HG02571 (cell line): ENCODE results near the gene SEC16A.

ENCODE experiments used
- ATAC-seq: cut with Tn5 transposase; IDR thresholded peaks from one replicate; pipeline ENCODE4 v1.9.1; 2021; ENCODE audit warnings: mild to moderate bottlenecking, moderate library complexity; ENCODE audit not compliant: unreplicated experiment

Gene SEC16A

DNA sequence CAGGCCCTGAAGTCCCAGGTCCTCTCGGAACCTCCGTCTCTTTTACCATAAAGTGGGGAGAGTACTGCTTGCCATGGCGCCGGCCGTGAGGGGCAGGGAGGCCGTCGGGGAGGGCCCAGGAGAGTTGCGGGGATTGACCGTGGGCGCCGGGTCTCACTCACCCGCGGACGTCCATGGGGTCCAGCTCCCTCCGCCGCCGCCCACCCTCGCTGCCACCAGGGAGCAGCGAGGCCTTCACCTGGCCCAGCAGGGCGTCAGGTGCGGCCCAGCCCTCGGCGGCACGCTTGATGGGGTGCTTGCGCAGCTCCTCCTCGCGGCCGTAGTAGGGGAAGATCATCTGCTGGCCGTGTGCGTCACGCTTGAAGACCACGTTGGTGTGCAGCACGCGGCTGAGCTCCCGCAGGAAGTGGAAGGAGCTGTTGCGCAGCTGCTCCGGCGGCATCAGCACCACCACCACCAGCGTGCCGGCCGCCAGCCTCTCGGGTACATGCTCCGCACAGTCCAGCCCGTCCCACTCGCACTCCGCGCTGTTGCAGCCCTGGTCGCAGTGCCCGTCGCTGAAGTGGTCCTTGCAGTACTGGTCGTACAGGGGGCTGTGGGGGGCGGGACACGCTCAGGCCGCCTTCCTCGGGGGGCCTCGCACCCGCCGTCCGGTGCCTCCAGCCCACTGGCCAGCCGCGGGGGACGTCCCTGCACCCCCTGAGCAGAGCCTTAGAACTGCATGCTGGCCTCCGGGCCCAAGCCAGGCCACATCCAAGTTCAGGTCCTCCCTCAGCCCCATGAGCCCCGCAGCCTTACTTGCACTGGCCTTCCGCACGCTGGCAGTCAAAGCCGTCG is 21.9 kb upstream of the SEC16A start:
- no peak for ATAC-seq

DNA sequence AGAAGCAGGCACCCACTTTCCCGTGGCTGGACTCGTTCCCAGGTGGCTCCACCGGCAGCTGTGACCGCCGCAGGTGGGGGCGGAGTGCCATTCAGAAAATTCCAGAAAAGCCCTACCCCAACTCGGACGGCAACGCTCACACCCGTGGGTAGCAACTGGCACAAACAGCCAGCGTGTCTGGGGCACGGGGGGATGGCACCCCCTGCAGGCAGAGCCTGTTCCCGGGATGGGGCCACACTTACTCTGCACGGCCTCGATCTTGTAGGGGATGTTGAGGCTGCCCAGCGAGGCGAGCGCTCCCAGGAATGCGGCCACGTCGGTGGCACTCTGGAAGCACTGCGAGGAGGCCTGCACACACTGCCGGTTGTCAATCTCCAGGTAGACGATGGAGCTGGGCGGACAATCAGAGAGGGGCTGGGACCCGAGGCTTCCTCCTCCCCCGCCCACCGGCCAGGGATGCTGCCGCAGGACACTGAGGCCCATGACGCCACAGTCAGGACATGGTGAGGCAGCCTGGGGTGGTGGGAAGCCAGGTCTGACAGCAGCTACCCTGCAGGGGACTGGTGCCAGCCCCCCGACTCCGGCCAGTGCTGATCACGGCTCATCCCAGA is 20.2 kb upstream of the SEC16A start:
- no peak for ATAC-seq

DNA sequence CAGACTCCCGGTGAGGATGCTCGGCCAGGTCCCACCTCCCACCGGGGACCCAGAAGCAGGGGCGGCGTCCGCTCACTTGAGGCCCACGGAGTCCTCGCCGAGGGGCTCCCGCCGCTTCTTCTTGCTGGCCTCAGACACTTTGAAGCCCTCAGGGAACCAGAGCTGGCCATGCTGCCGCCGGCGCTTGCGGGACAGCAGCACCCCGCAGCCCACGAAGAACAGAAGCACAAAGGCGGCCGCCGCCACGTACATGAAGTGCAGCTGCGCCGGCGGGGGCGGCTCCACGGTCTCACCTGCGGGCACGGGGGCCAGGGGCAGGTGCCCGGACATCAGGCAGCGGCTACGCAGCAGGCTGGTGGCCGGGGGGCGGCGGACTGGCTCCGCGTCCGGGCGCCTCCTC is 19.4 kb upstream of the SEC16A start:
- no peak for ATAC-seq

DNA sequence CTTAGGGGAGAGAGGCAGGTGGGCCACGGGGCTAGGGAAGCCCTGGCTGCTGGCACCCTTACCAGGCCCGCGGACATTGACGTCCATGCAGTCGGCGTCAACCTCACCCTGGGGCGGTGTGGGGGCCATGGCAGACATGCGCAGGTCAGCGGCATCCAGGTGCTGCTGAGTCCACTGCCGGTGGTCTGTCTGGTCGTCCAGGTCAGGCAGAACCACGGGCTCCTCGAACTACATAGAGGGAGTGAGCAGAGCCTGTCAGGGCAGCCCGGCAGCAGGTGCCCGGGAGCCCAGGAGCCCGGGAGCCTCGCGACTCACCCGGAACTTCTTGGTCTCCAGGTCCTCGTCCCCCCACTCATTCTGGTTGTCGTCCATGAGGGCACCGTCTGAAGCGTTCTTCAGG is 18.8 kb upstream of the SEC16A start:
- ATAC-seq, result no peak

DNA sequence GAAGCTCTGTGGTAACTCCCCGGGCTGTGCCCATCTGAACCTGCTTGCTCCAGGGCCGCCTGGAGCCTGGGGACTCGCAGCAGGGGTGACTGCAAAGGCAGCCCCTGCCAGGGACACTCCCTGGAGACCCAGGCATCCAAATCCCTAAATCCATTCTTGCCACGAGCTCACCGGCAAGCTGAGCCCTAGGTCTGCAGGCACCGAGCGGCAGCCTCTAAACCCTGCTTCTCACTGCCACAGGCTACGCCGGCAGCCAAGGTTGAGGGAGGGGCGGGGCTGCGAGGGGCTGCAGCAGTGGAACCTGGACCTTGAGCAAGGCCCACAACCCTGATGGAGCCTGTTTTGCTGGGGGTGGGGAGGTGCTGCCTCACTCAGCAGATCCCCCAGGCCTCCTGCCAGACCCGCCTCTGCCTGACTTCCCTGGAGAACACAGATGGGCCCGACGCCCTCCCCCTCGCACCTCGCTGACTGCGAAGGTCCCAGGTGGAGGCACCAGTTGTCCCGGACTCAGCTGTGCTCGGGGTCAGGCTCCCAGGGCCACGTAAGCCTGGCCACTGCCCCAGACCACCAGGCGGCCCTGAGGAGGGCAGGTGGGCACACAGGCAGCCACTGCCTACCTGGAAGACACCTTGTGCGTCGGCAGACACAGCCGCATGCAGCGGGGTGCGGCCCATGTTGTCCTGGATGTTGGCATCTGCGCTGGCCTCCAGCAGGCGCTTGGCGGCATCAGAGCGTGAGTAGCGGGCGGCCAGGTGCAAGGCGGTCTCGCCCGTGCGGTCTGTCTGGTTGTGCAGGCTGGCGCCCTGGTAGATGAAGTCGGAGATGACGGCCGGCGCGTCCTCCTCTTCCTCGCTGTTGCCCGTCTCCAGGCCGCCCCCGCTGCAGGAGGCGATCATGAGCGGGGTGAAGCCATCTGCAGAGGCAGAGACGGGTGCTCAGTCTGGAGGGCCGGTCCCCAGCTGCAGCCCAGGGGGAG is 17.4 kb upstream of the SEC16A start:
- no peak for ATAC-seq

DNA sequence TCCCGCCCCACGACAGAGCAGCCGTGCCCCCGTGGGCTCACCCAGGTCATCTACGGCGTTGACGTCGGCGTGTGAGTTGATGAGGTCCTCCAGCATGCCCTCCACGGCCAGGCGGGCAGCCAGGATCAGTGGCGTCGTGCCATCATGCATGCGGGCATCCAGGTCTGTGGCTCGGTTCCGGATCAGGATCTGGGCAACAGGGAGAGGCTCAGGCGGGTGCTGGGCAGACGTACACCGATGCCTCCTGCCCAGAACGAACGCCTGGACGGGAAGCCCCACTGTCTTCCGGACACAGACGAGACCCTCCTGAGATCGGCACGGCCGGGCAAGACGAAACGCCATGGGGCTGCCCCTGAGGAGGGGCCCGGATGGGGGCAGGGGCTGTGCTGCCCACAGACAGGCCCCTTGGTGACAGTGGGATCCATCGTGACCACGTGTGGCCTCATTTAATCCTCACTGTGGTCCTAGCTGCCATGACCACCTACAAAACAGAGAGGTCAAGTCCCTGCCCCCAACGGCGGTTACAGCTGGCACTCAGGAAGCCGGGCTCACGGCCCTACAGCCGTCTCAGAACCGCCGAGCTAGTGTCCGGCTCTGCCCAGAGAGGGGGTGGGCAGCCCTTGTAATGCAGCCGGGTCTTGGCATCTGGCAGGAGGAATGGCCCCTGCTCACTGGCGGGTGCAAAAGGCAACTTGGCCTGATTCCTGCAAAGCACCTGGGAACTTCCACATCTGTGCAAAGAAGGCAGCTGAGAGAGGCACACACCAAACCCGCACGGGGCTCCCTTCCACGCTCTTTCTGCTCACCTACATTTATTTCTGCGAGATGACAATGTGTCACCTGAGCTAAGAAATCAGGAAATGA is 16.5 kb upstream of the SEC16A start:
- ATAC-seq, result no peak

DNA sequence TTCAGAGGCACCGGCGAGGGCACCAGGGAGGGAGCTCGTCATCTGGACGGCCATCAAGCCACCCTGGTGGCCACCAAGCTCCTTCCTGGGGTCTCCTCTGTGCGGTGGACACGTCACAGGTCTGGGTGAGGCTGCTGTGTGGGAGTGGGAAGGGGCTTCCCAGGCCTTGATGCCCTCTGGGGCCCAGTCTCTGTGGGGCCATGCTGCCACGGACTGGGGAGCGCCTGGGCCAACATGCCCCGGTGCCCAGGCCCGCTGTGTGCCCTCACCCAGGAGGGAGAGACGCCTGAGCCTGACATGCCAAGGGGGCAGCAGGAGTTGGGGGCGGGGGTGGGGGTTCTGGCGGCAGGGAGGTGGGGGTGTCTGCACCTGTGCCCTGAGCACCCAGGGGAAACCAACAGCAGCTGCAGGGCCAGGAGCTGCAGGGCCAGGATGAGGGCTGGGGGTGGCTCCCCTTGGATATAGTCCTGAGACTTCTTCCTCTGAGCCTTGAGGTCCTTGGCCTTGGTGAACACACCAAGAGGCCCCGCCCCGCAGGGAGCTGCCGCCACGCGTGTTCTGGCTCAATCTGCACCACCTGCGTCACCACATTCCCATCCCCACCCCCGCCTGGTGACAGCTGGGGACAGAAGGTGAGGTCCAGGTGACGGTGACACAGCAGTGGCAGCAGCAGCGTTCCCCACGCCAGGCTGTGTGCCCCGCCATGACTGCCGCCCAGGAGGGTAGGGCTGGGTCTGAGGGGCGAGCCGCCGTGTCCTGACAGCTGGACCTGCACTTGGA is 15.3 kb upstream of the SEC16A start:
- ATAC-seq, result no peak

DNA sequence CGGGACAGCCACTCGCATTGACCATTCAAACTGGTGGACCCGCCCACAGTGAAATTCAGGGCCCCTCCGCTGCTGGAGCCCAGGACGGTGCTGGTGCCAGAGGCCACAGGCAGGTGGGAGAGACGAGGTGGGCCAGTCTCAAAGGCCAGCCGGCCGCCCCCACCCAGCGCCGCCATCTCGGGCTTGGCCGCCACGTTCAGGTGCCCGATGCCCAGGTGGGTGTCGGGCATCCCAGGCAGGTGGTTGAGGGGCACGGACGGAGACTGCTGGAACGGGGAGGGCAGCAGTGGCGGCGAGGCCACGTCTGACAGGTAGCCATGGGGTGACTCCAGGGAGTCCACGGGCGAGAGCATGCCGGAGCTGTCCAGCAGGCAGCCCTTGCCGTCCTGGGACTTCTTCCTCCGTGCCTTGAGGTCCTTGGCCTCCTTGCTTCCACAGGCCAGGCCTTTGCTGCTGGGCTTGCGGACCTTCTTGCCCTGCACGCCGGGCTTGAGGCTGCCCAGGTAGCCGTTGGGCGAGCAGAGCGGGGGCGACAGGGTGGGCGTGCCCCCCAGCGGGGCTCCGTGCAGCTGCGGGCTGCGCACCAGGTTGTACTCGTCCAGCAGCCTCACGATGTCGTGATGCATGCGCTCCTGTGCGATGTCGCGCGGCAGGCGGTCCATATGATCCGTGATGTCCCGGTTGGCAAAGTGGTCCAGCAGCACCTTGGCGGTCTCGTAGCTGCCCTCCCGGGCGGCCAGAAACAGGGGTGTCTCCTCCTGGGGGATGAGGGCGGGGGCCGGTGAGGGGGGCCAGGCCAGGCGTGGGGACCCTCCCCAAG is 14.2 kb upstream of the SEC16A start:
- ATAC-seq, result no peak

DNA sequence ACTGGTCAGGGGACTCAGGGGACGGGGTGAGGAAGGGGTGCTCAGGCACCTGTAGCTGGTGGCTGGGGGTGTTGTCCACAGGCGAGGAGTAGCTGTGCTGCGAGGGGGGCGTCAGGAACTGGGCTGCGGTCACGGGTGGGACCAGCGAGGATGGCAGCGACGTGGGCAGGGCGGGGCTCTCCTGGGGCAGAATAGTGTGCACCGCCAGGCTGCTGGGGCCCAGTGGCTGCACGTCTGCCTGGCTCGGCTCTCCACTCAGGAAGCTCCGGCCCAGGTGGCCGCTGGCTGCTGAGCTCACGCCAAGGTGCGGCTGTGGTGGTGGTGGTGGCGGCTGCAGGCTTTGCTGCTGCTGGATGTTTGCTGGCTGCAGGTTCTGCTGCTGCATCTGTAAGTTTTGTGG is 13.3 kb upstream of the SEC16A start:
- ATAC-seq, result no peak

DNA sequence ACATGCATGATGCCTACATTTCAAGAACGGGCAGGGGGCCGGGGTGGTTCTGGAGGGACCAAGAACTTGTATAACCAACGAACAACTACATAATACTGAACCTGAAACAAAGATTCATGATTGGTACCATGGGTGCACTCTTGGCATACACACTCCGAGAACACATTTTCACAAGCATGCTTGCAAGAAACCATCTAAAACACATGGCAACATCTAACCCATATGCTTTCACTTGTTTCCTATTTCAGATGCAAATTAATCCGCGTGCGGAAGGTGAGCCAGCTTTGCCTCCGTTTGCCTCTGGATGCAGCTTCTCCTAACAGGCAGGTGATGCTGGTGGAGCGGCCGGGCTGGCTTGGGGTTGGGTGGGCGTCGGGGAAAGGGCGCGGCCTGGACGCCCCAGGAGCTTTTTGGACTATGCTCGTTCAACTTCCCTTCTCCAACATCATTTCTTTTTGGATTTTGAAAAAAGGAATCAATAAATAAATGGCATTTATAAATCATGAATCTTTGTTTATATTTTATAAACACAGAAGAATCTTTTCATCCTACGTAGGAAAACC is 12.5 kb upstream of the SEC16A start:
- ATAC-seq, result no peak

DNA sequence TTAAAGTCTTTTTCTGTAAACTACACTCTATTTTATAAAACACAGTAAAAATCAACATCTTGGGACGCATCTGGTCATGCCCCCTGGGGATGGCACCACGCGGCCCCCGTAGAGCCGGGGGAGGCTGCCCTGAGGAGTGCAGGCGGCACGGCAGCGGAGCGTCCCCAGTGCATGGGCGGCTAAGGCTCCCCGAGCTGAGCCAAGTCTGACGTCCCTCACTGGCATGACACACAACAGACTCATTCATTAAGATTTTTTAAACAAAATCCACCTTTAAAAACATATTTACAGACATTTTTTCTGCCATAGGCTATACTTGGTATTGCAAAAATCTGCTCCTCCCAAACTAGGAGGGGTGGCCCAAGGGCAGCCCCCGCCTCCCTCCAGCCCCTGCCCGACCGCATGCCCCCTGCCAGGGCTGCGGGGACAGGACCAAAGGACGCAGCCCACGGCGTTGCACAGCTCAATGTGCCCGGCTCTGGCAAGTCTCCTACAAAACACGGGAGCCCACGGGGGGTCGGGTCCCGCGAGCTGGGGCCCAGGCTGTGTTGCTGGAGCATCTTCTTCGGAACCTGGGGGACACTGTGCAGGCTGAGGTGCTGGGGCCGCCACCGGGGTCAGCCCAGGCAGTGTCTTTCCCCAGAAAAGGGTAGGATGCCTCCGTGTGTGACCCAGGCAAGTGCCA is 11.8 kb upstream of the SEC16A start:
- ATAC-seq, result no peak

DNA sequence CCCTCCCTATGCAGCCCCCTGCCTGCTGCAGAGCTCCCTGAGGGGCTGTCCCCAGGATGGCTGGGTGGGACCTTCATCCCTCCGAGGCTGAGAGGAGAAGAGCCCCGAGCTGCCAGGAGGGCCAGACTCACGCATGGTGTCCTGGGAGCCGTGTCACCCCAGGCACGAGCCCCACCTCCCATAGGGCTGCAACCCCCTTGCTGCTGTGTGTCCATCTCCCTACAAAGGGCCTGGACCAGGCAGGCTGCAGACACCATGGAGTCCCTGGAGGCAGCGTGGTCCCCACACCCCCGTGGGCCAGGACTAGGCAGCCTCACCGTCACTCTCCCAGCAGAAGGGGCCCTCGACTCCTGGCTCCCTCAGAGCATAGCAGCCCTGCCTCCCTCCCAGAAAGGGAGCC is 11.2 kb upstream of the SEC16A start:
- ATAC-seq, result no peak

DNA sequence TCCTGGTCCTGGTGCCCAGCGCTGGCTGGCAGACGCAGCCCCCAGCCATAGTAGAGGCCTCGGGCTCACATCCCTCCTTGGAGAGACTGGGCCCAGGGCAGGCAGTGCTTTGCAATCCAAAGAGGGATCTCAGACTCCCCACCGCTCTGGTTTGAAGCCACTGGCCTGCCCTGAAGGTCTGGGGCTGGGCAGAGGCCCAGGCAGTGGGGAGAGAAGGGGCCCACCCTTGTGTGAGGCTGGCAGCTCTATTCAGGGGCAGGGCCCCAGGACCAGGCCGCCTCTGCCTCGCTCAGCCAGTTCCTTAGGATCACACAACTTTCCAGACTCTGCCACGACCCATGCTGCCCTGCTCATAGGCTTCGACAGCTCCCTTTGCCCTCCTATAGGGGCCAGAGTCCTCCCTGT is 10.7 kb upstream of the SEC16A start:
- ATAC-seq, result no peak

DNA sequence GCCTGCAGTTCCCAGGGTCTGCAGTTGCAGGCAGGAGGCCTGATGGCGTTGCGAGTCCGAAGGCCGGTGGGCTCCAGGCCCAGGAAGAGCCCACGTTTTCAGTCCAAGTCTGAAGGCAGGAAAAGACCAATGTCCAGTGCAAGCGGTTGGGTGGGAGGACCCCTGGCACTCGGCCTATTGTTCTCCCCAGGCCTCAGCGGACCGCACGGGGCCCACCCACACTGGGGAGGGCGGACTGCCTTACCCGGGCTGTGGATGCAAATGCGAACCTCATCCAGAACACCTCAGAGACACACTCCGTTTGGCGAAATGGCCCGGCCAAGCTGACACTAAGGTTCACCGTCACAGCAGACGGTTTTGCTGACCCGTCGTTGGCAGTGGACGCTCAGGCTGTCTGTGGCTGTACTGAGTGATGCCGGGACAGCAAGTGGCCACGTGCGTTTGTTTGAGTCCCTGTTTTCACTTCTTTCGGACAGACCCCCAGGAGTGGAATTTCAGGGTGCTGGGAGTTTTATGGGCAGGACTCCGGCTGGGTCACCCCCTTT is 10.2 kb upstream of the SEC16A start:
- no peak for ATAC-seq

DNA sequence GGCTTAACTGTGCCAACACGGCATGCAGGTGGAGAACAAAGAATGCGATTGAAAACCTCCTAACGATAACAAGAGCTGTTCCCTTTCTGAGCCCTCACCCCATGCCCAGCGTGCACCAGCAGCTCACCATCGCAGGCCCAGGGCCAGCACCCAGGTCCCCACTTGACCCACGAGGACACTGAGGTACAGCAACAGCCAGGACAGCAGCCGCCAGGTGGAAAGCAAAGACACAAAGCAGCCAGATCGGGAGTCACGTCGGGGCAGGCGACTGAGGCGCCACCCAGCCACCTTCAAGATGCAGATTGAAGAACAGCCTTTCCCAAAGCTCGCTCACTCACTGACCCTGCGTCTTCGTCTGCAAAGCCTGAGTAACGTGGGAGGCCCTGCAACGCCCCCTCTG is 6.9 kb upstream of the SEC16A start:
- no peak for ATAC-seq

DNA sequence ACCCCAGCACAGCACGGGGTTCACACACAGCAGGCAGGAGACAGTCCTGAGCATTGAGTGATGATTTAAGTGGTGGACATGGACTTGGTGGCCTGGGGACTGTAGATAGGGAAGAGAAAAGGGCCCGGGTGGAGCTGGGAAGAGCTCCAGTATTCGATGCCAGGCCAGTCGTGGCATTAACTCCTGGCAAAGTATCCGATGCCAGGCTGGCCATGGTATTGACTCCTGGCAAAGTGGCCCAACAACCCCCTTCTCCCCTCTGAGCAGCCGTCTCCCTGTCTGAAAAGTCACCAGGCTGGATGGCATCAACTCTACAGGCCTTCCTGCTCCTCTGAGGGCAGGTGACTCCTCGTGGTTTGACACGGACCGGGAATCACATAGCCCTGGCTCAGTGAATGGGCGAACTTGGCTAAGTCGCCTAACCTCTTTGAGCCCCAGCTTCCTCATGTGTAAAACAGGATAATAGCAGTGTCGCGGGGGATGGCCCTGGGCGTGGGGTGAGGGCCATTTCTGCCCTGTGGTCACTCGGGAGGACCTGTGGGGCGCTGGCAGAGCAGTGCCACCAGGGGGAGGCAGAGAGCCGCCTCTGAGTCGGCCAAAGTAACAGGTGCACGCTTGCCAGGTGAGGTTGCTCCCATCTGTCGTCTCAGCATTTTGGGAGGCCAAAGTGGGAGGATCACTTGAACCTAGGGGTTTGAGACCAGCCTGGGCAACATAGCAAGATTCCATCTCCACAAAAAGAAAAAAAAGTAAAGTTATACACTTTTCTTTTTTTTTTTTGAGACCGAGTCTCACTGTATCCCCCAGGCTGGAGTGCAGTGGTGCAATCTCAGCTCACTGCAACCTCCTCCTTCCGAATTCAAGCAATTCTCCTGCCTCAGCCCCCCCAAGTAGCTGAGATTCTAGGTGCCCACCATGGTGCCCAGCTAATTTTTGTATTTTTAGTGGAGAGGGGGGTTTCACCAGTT is 5.7 kb upstream of the SEC16A start:
- no peak for ATAC-seq

DNA sequence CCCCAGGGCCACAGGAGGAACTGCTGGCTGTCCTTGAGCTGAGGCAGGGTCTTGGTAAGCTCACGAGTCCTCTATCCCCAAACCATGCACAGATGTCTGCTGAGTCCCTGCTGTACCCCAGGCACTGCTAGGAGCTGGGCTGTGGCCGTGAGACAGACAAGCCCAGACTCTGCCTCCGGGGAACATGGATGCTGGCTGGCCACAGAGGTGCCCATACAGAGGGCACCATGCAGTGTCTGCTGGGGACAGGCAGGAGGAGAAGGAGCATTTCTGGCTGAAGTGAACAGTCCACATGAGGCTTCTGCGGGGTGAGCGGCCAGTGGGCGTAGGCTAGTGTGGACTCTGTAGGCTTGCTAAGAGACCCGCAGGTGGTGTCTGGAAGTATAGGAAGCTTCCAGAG is 4.8 kb upstream of the SEC16A start:
- ATAC-seq, result no peak
